Measurements from ENCODE around the gene NALCN. TPM values are rescaled to one million over a fixed set of nuclear protein-coding genes. Genes with fewer than 3 reads are reported as not detected.

Gene NALCN
- total RNA-seq, 1 donor from 2014 or later = 0.83 TPM

DNA sequence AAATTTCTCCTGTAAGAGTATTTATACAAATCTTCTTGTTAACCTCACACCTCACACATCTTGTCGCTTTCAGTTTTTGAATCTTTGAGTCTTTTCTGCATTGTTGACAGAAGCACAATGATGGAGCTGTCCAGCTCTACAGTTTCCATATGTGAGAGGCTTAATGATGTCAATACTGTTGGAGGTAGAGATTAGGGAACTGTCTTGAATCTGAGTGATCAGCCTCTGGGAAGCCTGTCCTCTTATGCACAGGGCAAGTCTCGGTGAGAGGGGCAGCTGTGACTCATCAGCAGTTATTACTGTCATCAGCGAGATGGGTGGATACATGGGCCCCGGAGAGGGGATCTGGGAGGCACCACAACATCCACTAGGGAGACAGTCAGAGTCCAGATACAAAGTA is 31.5 kb upstream of the NALCN start:
- DNase-seq (no peak), ATAC-seq (no peak)
- no peaks in the 10 kb centered on the region for H3K36me3 ChIP-seq
- TF ChIP-seq, protein P1, sequence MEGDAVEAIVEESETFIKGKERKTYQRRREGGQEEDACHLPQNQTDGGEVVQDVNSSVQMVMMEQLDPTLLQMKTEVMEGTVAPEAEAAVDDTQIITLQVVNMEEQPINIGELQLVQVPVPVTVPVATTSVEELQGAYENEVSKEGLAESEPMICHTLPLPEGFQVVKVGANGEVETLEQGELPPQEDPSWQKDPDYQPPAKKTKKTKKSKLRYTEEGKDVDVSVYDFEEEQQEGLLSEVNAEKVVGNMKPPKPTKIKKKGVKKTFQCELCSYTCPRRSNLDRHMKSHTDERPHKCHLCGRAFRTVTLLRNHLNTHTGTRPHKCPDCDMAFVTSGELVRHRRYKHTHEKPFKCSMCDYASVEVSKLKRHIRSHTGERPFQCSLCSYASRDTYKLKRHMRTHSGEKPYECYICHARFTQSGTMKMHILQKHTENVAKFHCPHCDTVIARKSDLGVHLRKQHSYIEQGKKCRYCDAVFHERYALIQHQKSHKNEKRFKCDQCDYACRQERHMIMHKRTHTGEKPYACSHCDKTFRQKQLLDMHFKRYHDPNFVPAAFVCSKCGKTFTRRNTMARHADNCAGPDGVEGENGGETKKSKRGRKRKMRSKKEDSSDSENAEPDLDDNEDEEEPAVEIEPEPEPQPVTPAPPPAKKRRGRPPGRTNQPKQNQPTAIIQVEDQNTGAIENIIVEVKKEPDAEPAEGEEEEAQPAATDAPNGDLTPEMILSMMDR (IDR thresholded peaks at IDR 0.05) = no peak
- H3K9me3 ChIP-seq = no peaks in the 10 kb centered on the region
- no peak overlapping the region for H3K4me3 ChIP-seq
- H3K27me3 ChIP-seq (ENCODE audit: low read depth) = no peaks in the 10 kb centered on the region
- no peak overlapping the region for H3K27ac ChIP-seq
- intact Hi-C loops (cut with DNase I) = no loop called here
- H3K4me1 ChIP-seq = no peaks in the 10 kb centered on the region

DNA sequence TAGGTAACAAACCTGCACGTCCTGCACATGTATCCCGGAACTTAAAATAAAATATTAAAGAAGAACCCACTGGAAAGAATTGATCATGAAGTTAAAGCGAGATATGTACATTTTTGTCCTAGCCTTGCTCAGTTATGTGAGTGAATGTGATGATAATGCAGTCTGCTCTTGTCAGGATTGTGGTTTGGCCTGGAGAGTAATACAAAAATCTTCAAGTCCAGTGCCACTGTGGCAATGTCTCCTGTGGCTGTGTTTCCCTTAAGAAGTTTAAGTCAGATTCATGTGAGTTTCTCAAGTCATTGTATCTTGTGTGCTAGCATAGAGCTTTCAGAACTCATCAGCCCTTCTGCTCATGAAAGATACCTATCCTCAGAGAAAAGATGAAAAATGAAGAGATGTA is 18.2 kb upstream of the NALCN start:
- Histone ChIP-seq H3K27me3 (ENCODE audit: low read depth) (peaks cover 3% of the 10 kb centered on the region), H3K4me3 (no peak overlapping the region), H3K4me1 (no peaks in the 10 kb centered on the region), H3K27ac (no peak overlapping the region), H3K36me3 (no peaks in the 10 kb centered on the region), H3K9me3 (no peaks in the 10 kb centered on the region)
- ATAC-seq = no peak
- intact Hi-C loops (cut with DNase I) = no loop called here
- DNase-seq = no peak
- TF ChIP-seq, protein P1 (IDR thresholded peaks at IDR 0.05) = no peak

DNA sequence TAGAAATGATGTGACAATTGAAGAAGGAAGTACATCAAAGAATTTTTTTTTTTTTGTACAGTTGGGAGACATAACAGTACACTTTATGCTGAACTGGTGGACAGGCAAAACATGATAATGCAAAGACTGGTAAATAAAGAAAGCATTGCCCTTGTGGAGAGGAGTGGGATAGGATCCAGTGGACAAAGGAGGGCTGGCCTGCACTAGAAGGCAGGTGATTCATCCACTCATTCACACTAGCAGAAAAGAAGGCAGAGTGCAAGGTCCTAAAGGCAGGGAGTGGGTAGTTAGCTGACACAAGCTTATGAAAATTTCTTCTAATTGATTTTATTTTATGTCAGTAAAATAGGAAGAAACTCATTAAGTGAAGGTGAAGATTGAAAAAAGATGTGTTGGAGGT is 17.6 kb upstream of the NALCN start:
- Histone ChIP-seq H3K4me3 (no peak overlapping the region), H3K27ac (no peak overlapping the region), H3K36me3 (no peaks in the 10 kb centered on the region), H3K4me1 (no peaks in the 10 kb centered on the region), H3K9me3 (no peaks in the 10 kb centered on the region), H3K27me3 (ENCODE audit: low read depth) (peaks cover 3% of the 10 kb centered on the region)
- ATAC-seq = no peak
- DNase-seq = no peak
- TF ChIP-seq, protein P1 (IDR thresholded peaks at IDR 0.05) = no peak
- intact Hi-C loops (cut with DNase I) = no loop called here

- H3K4me3 ChIP-seq = no peak overlapping the region
- intact Hi-C loops (cut with DNase I) = no loop called here
- H3K9me3 ChIP-seq = no peaks in the 10 kb centered on the region
- DNase-seq = no peak
- H3K27ac ChIP-seq = no peak overlapping the region
- ATAC-seq = no peak
- peaks cover 3% of the 10 kb centered on the region for H3K27me3 ChIP-seq (ENCODE audit: low read depth)
- no peaks in the 10 kb centered on the region for H3K4me1 ChIP-seq
- TF ChIP-seq, protein P1 (IDR thresholded peaks at IDR 0.05) = no peak
- H3K36me3 ChIP-seq = no peaks in the 10 kb centered on the region
Observed at GRCh38 chr13:101429733-101430132, 13.4 kb upstream of the NALCN start.

DNA sequence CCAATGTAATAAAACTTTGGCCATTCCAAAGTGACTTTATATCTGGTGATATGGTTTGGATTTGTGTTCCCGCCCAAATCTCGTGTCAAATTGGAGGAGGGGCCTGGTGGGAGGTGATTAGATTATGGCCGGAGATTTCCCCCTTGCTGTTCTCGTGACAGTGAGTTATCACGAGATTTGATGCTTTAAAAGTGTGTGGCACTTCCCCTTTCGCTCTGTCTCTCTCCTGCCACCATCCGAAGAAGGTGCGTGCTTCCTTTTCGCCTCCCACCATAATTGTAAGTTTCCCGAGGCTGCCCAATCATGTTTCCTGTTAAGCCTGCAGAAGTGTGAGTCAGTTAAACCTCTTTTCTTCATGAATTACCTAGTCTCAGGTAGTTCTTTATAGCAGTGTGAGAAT is 9.3 kb upstream of the NALCN start:
- TF ChIP-seq, protein P1 (IDR thresholded peaks at IDR 0.05) = no peak
- H3K4me1 ChIP-seq = no peaks in the 10 kb centered on the region
- no peak overlapping the region for H3K27ac ChIP-seq
- intact Hi-C loops (cut with DNase I) = no loop called here
- no peaks in the 10 kb centered on the region for H3K36me3 ChIP-seq
- ATAC-seq (no peak), DNase-seq (no peak)
- no peaks in the 10 kb centered on the region for H3K9me3 ChIP-seq
- no peak overlapping the region for H3K4me3 ChIP-seq
- H3K27me3 ChIP-seq (ENCODE audit: low read depth) = peaks cover 3% of the 10 kb centered on the region

GRCh38 chr13:101425156-101425471 is 8.8 kb upstream of the NALCN start:
- intact Hi-C loops (cut with DNase I) = no loop called here
- ATAC-seq = no peak
- no peaks in the 10 kb centered on the region for H3K4me1 ChIP-seq
- no peak overlapping the region for H3K27ac ChIP-seq
- DNase-seq = no peak
- peaks cover 3% of the 10 kb centered on the region for H3K27me3 ChIP-seq (ENCODE audit: low read depth)
- H3K36me3 ChIP-seq = no peaks in the 10 kb centered on the region
- H3K4me3 ChIP-seq = no peak overlapping the region
- no peaks in the 10 kb centered on the region for H3K9me3 ChIP-seq
- TF ChIP-seq, protein P1 (IDR thresholded peaks at IDR 0.05) = no peak
